ENCODE measurements around the gene TBC1D21.

DNA sequence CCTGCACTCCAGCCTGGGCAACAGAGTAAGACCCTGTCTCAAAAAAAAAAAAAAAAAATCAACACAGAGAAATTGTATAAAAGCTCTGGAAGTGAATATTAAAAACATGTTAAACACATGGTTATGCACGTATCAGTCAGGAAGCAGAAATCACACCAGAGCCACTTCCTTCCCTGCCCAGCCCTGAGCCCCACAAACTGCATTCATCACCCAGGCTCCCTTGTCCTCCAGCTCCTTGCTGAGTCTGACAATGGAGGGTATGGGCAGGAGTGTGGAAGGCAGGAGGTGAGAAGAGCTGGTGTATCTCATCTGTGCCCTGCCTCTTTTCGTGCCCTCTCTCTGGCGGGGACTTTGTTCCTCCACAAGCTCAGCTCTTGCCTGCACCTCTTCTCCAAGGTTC lies 40.8 kb downstream of the TBC1D21 start:
- TF ChIP-seq, protein P1, sequence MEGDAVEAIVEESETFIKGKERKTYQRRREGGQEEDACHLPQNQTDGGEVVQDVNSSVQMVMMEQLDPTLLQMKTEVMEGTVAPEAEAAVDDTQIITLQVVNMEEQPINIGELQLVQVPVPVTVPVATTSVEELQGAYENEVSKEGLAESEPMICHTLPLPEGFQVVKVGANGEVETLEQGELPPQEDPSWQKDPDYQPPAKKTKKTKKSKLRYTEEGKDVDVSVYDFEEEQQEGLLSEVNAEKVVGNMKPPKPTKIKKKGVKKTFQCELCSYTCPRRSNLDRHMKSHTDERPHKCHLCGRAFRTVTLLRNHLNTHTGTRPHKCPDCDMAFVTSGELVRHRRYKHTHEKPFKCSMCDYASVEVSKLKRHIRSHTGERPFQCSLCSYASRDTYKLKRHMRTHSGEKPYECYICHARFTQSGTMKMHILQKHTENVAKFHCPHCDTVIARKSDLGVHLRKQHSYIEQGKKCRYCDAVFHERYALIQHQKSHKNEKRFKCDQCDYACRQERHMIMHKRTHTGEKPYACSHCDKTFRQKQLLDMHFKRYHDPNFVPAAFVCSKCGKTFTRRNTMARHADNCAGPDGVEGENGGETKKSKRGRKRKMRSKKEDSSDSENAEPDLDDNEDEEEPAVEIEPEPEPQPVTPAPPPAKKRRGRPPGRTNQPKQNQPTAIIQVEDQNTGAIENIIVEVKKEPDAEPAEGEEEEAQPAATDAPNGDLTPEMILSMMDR (conservative IDR thresholded peaks at IDR 0.05; ENCODE audit: low read length) = no peak
- no peak for TF ChIP-seq EZH2phosphoT487 (IDR thresholded peaks at IDR 0.05; ENCODE audit: borderline replicate concordance)
